Measurements from ENCODE around the gene AP1AR.

DNA sequence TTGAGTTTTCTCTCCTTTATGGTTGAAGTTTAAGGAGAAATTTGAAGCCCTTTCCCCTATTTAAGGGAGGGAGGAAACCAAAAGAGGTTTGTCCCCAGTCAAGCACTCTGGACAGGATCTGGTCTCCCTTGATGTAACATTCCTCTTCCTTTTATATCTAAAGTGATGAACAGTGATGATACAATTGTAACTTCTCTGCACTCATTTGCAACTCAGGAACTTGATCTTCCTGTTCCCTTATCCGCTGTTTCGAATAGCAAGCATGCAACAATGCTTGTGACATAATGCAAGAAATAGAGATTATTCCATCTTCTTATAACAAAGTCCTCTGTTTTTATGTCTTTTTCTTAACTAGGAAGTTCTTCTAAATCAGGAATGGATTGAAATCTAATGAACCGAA is 83.9 kb downstream of the AP1AR start:
- no peak for TF ChIP-seq CBX5 (IDR thresholded peaks at IDR 0.05; ENCODE audit: low read depth, low read length)
- TF ChIP-seq RNF2 (IDR thresholded peaks at IDR 0.05; ENCODE audit: borderline replicate concordance, low read depth, low read length, missing control alignments, poor library complexity, severe bottlenecking), result no peak
- TF ChIP-seq EP300 (IDR thresholded peaks at IDR 0.05; ENCODE audit: borderline replicate concordance in 1 of 2, low read depth in 2 of 2, low read length in 2 of 2), result no peak
